ENCODE measurements around the gene NXPE3. TPM values are rescaled to one million over a fixed set of nuclear protein-coding genes. Genes with fewer than 3 reads are reported as not detected.

The NXPE3 gene
- total RNA-seq, 1 donor from 2014 or later, result 9.4 TPM

DNA sequence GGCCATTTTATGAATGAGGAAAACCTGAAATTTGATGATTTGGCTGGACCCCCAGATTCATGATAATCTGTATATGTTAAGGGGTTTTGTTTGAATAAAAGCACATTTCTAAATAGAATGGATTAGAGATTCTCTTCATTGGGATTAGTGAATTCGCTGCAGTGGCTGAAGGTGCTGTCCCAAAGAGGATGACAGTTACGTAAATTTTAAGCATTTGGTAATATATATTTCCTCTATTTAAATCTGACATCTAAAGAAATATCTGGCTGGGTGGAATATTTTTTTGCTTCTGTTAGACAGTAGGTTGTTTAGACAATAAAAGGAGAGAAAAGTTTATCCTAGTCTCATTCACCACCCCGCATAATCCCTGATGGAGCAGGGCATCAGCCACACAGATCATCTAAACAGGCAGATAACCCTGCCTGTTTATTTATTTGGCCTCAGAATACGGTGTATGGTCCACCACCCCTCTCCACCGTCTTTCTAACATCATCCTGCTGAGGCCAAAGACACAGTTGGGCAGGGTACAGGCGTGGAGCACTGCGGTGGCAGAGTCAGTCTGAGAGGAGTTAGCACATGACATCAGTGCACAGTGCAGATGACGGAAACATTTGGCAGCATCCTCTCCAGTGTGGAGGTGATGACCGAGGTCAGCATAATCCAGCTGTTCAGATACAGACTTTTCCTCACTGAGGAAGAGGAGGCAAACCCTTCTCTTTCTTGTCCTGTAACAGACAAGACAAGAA lies 49.9 kb downstream of the NXPE3 start:
- Mint-ChIP-seq H3K36me3 (no peaks in the 10 kb centered on the region), H3K9me3 (no peaks in the 10 kb centered on the region), H3K27me3 (ENCODE audit: insufficient read depth, low read depth) (no peaks in the 10 kb centered on the region), H3K4me3 (peak overlapping the region; percentile 50), H3K4me1 (peaks cover 23% of the 10 kb centered on the region), H3K27ac (peak overlapping the region; percentile 67)
- no peaks in the 10 kb centered on the region for H3K79me2 ChIP-seq (ENCODE audit: low read depth)
- H3K36me3 ChIP-seq, result no peaks in the 10 kb centered on the region
- TF ChIP-seq EZH2phosphoT487 (IDR thresholded peaks at IDR 0.05), result no peak
- no peak for TF ChIP-seq EZH2 (IDR thresholded peaks at IDR 0.05)
- TF ChIP-seq, protein P1, sequence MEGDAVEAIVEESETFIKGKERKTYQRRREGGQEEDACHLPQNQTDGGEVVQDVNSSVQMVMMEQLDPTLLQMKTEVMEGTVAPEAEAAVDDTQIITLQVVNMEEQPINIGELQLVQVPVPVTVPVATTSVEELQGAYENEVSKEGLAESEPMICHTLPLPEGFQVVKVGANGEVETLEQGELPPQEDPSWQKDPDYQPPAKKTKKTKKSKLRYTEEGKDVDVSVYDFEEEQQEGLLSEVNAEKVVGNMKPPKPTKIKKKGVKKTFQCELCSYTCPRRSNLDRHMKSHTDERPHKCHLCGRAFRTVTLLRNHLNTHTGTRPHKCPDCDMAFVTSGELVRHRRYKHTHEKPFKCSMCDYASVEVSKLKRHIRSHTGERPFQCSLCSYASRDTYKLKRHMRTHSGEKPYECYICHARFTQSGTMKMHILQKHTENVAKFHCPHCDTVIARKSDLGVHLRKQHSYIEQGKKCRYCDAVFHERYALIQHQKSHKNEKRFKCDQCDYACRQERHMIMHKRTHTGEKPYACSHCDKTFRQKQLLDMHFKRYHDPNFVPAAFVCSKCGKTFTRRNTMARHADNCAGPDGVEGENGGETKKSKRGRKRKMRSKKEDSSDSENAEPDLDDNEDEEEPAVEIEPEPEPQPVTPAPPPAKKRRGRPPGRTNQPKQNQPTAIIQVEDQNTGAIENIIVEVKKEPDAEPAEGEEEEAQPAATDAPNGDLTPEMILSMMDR (IDR thresholded peaks at IDR 0.05), result no peak
- peaks cover 5% of the 10 kb centered on the region for H3F3A ChIP-seq (ENCODE audit: low read depth)
- peaks cover 19% of the 10 kb centered on the region for H3K4me1 ChIP-seq
- H3K9me3 ChIP-seq (ENCODE audit: low read depth), result no peaks in the 10 kb centered on the region
- no peak overlapping the region for H2AFZ ChIP-seq (replicated peaks)
- H3K4me2 ChIP-seq, result peak overlapping the region; percentile 75
- no peaks in the 10 kb centered on the region for H3K27me3 ChIP-seq
- no peaks in the 10 kb centered on the region for H4K20me1 ChIP-seq (ENCODE audit: low read depth)
- H3K9ac ChIP-seq, result no peak overlapping the region
- peak; percentile 9 for DNase-seq (ENCODE audit: low spot score)
- peak overlapping the region; percentile 51 for H3K4me3 ChIP-seq
- H3K27ac ChIP-seq, result no peak overlapping the region

DNA sequence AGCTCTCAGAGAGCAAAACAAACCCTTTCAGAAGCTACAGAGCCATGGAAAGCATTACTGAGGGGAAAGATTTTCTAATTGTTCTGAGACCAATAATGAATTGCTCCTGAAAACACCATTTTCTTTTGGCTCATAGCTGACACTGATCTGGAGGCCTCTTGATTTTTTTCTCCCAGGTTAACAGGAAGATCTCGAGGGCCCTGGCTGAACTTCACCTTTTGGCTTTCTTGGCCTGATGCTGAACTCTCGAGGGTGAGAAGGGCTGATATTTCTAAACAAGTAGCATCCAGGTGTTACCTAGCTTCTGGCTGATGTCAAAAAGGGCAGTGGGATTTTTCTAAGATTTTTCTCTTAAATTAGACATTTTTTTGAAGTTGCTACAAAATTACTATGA lies 50.4 kb downstream of the NXPE3 start:
- no peak overlapping the region for H3K9ac ChIP-seq
- no peak overlapping the region for H3K4me3 ChIP-seq
- H3K36me3 ChIP-seq, result no peaks in the 10 kb centered on the region
- no peak for DNase-seq (ENCODE audit: low spot score)
- peak overlapping the region; percentile 75 for H3K4me2 ChIP-seq
- TF ChIP-seq EZH2phosphoT487 (IDR thresholded peaks at IDR 0.05) (no peak), EZH2 (IDR thresholded peaks at IDR 0.05) (no peak)
- TF ChIP-seq, protein P1 (IDR thresholded peaks at IDR 0.05), result no peak
- no peaks in the 10 kb centered on the region for H3K9me3 ChIP-seq (ENCODE audit: low read depth)
- H3K27ac ChIP-seq, result no peak overlapping the region
- Mint-ChIP-seq H3K4me3 (no peak overlapping the region), H3K36me3 (no peaks in the 10 kb centered on the region), H3K27me3 (ENCODE audit: insufficient read depth, low read depth) (peaks cover 2% of the 10 kb centered on the region), H3K27ac (peak overlapping the region; percentile 47), H3K4me1 (peaks cover 23% of the 10 kb centered on the region), H3K9me3 (no peaks in the 10 kb centered on the region)
- H3K27me3 ChIP-seq, result no peaks in the 10 kb centered on the region
- no peaks in the 10 kb centered on the region for H3K79me2 ChIP-seq (ENCODE audit: low read depth)
- no peak overlapping the region for H2AFZ ChIP-seq (replicated peaks)
- no peaks in the 10 kb centered on the region for H4K20me1 ChIP-seq (ENCODE audit: low read depth)
- peaks cover 5% of the 10 kb centered on the region for H3F3A ChIP-seq (ENCODE audit: low read depth)
- H3K4me1 ChIP-seq, result peaks cover 19% of the 10 kb centered on the region

DNA sequence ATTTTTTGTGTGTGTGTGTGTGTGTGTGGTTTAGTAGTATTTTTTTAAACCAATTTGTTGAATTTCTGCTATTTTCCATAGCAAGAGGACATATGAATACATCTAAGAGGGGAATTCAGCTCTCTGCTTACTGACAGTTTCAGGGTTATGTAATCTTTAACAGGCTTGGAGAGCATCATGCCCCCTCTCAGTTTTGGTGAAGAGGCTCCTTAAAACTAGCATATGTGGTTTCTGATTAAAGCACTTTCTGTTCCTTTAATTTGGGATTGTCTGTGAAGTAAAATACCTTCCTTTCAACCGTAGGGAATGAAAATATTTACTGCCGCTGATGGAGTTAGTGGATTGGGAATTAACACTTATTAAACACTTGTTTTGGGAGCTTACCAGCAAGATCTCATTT lies 50.9 kb downstream of the NXPE3 start:
- Mint-ChIP-seq H3K27ac (no peak overlapping the region), H3K9me3 (no peaks in the 10 kb centered on the region), H3K36me3 (no peaks in the 10 kb centered on the region), H3K4me1 (peaks cover 23% of the 10 kb centered on the region), H3K4me3 (no peak overlapping the region), H3K27me3 (ENCODE audit: insufficient read depth, low read depth) (peaks cover 2% of the 10 kb centered on the region)
- H3K27ac ChIP-seq, result no peak overlapping the region
- no peak overlapping the region for H2AFZ ChIP-seq (replicated peaks)
- H3K79me2 ChIP-seq (ENCODE audit: low read depth), result no peaks in the 10 kb centered on the region
- H3K36me3 ChIP-seq, result no peaks in the 10 kb centered on the region
- peaks cover 19% of the 10 kb centered on the region for H3K4me1 ChIP-seq
- H4K20me1 ChIP-seq (ENCODE audit: low read depth), result no peaks in the 10 kb centered on the region
- H3K9me3 ChIP-seq (ENCODE audit: low read depth), result no peaks in the 10 kb centered on the region
- H3K4me3 ChIP-seq, result no peak overlapping the region
- no peak overlapping the region for H3K4me2 ChIP-seq
- no peak overlapping the region for H3K9ac ChIP-seq
- DNase-seq (ENCODE audit: low spot score), result no peak
- TF ChIP-seq, protein P1 (IDR thresholded peaks at IDR 0.05), result no peak
- no peak for TF ChIP-seq EZH2phosphoT487 (IDR thresholded peaks at IDR 0.05)
- TF ChIP-seq EZH2 (IDR thresholded peaks at IDR 0.05), result no peak
- H3F3A ChIP-seq (ENCODE audit: low read depth), result peaks cover 5% of the 10 kb centered on the region
- H3K27me3 ChIP-seq, result no peaks in the 10 kb centered on the region

Measured in neural progenitor cell (in vitro differentiated cells).